DND-41 (cell line): Measurements from ENCODE around the gene BTG2.

Experiments used
- ATAC-seq: fragments of 200-7000 bp; cut with Tn5 transposase; 3 replicates; pipeline ENCODE4 v1.9.1; 2021; ENCODE audit warnings: low read depth; ENCODE audit not compliant: insufficient read depth
- DNase-seq: peaks from one replicate; pipeline ENCODE4 v3.0.0-alpha.2; 2020
- H2AFZ ChIP-seq: 2 replicates; pipeline ENCODE4 v1.6.0; 2012; ENCODE audit warnings: low read depth, low read length
- H3K27ac ChIP-seq: 2 replicates; pipeline ENCODE4 v1.5.1; 2012; ENCODE audit warnings: low read length, inconsistent platforms
- H3K27me3 ChIP-seq: fragments of 200-600 bp; sonication (generic); 2 replicates; pipeline ENCODE4 v1.6.0; 2012; ENCODE audit warnings: low read length, mild to moderate bottlenecking, inconsistent platforms; ENCODE audit not compliant: insufficient read depth, poor library complexity
- H3K36me3 ChIP-seq: 2 replicates; pipeline ENCODE4 v1.5.1; 2012; ENCODE audit warnings: low read length, inconsistent platforms; ENCODE audit not compliant: insufficient read depth
- H3K4me1 ChIP-seq: 2 replicates; pipeline ENCODE4 v1.5.1; 2012; ENCODE audit warnings: mild to moderate bottlenecking, low read length; ENCODE audit not compliant: insufficient read depth
- H3K4me2 ChIP-seq: 2 replicates; pipeline ENCODE4 v1.6.0; 2012; ENCODE audit warnings: mild to moderate bottlenecking, moderate library complexity, low read length, inconsistent platforms; ENCODE audit not compliant: insufficient read depth
- H3K4me3 ChIP-seq, 2 experiments: fragments of 200-600 bp in 1 of 2; shearing (Covaris generic) in 1 of 2; 2 replicates each; pipeline ENCODE4 v1.5.1; 2012 to 2016; ENCODE audit warnings: inconsistent platforms in 2 of 2, low read length in 2 of 2, mild to moderate bottlenecking in 2 of 2, low read depth in 1 of 2, moderate library complexity in 1 of 2
- H3K79me2 ChIP-seq: 2 replicates; pipeline ENCODE4 v1.6.0; 2012; ENCODE audit warnings: low read length, inconsistent platforms; ENCODE audit not compliant: insufficient read depth
- H3K9ac ChIP-seq: 2 replicates; pipeline ENCODE4 v1.6.0; 2012; ENCODE audit warnings: low read depth, mild to moderate bottlenecking, inconsistent platforms, low read length, moderate library complexity
- H3K9me3 ChIP-seq: 2 replicates; pipeline ENCODE4 v1.5.1; 2012; ENCODE audit warnings: low read length, moderate library complexity, mild to moderate bottlenecking, inconsistent platforms; ENCODE audit not compliant: insufficient read depth, severe bottlenecking
- H4K20me1 ChIP-seq: 2 replicates; pipeline ENCODE4 v1.6.0; 2012; ENCODE audit warnings: low read length; ENCODE audit not compliant: insufficient read depth
- EZH2 ChIP-seq: IDR thresholded peaks from 3 replicates; pipeline ENCODE4 v1.6.1; 2012; ENCODE audit warnings: borderline replicate concordance, low read depth, mild to moderate bottlenecking, moderate library complexity, low read length, inconsistent platforms; ENCODE audit not compliant: severe bottlenecking
- TF ChIP-seq, protein P1 (sequence below): IDR thresholded peaks from 2 replicates; pipeline ENCODE4 v1.5.1; 2012; ENCODE audit warnings: borderline replicate concordance, low read length, moderate library complexity, mild to moderate bottlenecking; ENCODE audit not compliant: poor library complexity, severe bottlenecking; ENCODE audit errors: extremely low read depth

Gene BTG2

DNA sequence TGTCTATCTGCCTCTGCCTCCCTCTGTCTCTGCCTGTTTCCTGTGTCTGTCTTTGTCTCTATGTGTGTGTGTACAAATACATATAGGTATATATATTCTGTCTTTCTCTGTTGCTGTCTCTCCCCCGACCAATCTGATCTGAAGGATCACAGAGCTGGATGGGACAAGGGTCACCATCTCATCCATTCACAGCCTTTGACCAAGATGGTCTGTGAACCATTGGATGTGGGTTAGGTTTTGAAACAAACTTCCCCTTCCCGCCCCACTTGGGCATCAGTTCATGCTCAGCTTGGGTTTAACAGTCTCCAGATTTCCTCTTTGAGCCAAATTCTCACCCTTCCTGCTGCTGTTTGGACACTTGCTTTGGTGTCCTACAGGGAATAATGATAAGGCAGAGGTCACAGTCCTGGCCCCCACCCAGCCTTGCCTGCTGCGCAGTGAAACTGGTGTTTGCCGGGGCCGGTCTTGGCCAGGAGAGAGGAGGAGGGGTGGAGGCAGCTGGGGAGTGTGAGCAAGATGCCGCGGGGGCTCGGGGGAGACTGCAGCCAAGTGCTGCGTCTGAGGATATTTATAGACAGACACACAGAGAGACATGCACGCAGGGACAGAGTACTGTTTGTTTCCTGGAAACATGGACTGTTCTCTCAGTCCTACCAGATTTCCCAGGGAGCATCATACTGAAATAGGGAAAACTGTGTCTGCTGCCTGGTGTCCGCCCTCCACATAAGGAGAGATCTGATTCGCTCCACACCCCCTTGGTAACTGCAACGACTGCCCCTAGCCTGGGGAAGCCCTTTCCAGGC, 27.0 kb upstream of the BTG2 start:
- H3K4me2 ChIP-seq = no peak overlapping the region
- H2AFZ ChIP-seq = no peak overlapping the region
- H3K27ac ChIP-seq = peak overlapping the region; percentile 19
- no peaks in the 10 kb centered on the region for H3K79me2 ChIP-seq
- DNase-seq (no peak), ATAC-seq (peak; percentile 42; the same call in 2 of the 3 replicates)
- H3K9ac ChIP-seq = no peak overlapping the region; the same call in 1 of the 2 replicates
- no peak for TF ChIP-seq EZH2
- TF ChIP-seq, protein P1, sequence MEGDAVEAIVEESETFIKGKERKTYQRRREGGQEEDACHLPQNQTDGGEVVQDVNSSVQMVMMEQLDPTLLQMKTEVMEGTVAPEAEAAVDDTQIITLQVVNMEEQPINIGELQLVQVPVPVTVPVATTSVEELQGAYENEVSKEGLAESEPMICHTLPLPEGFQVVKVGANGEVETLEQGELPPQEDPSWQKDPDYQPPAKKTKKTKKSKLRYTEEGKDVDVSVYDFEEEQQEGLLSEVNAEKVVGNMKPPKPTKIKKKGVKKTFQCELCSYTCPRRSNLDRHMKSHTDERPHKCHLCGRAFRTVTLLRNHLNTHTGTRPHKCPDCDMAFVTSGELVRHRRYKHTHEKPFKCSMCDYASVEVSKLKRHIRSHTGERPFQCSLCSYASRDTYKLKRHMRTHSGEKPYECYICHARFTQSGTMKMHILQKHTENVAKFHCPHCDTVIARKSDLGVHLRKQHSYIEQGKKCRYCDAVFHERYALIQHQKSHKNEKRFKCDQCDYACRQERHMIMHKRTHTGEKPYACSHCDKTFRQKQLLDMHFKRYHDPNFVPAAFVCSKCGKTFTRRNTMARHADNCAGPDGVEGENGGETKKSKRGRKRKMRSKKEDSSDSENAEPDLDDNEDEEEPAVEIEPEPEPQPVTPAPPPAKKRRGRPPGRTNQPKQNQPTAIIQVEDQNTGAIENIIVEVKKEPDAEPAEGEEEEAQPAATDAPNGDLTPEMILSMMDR = no peak
- H3K27me3 ChIP-seq = no peaks in the 10 kb centered on the region
- no peak overlapping the region for H3K4me3 ChIP-seq
- H3K36me3 ChIP-seq = no peaks in the 10 kb centered on the region
- H3K9me3 ChIP-seq = no peaks in the 10 kb centered on the region
- H3K4me1 ChIP-seq = peaks cover 43% of the 10 kb centered on the region
- no peaks in the 10 kb centered on the region for H4K20me1 ChIP-seq

DNA sequence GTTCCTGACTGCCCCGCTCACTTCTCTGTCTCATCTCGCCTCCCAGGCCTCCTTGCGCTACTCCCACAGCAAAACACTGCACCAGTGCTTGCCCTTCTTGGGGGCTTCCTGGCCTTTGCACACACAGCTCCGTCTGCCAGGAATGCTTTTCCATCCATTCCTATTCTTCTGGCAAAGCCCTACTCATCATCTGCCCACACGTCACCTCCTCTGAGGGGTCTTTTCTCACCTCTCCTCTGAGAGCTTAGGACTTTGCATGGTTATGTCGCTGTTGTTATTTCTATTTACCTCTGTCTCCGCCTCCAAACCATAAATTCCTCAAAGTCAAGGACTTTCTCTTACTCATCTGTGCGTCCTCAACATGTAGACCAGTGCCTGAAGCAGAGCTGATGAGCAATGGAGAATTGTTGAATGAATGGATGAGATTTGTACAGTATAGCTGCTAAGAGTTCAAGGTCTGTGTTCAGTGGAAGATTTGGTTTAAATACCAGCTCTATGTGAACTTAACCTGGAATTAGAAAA, 26.4 kb upstream of the BTG2 start:
- DNase-seq (no peak), ATAC-seq (no peak)
- Histone ChIP-seq H3K4me1 (peaks cover 37% of the 10 kb centered on the region), H3K4me3 (no peak overlapping the region), H3K4me2 (no peak overlapping the region), H3K27me3 (no peaks in the 10 kb centered on the region), H3K9me3 (no peaks in the 10 kb centered on the region), H2AFZ (no peak overlapping the region), H3K36me3 (no peaks in the 10 kb centered on the region), H4K20me1 (no peaks in the 10 kb centered on the region), H3K79me2 (no peaks in the 10 kb centered on the region), H3K9ac (no peak overlapping the region), H3K27ac (peak overlapping the region; percentile 19; the same call in 1 of the 2 replicates)
- no peak for TF ChIP-seq EZH2
- TF ChIP-seq, protein P1 = no peak

DNA sequence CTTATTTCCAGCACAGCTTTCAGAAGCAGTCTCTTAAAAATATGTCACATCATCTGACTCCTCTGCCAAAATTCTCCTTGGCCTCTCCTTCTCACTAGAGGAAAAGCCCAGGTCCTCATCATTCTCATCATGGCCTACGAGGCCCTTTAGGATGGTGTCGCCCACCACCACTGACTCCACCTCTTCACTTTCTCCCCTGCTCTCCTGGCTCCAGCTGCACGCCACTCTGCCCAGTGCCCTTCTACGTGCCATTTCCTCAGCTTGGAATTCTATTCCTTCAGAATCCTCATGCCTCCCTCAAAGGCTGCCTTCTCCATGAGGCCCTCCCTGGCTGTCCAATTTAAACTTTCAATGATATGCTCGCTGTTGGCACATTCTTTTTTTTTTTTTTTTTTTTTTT, 25.3 kb upstream of the BTG2 start:
- Histone ChIP-seq H4K20me1 (no peaks in the 10 kb centered on the region), H3K4me1 (peaks cover 28% of the 10 kb centered on the region)

More for the DNA sequence above, 25.3 kb upstream of the BTG2 start:
- Histone ChIP-seq H2AFZ (no peak overlapping the region), H3K36me3 (no peaks in the 10 kb centered on the region), H3K4me3 (no peak overlapping the region), H3K9me3 (no peaks in the 10 kb centered on the region), H3K79me2 (no peaks in the 10 kb centered on the region), H3K9ac (no peak overlapping the region), H3K4me2 (no peak overlapping the region), H3K27me3 (no peaks in the 10 kb centered on the region), H3K27ac (no peak overlapping the region)
- ATAC-seq (no peak), DNase-seq (no peak)
- TF ChIP-seq, protein P1 = no peak
- TF ChIP-seq EZH2 = no peak
